Stimulated activated CD4-positive, alpha-beta T cell treated with anti-CD3 and anti-CD28 coated beads, Interleukin-1b, Interleukin-23, amount 100 ng/mL, for 48 hours (primary cell): ENCODE data around the gene TNNC2.
"Not testable (repeated sequence)": the region's sequence is repeated elsewhere in the genome, so short reads cannot be mapped to it uniquely, and the experiment has no call there.

ENCODE experiments used
- DNase-seq: peaks from one replicate; pipeline ENCODE4 v3.0.0-alpha.2; 2020

TNNC2 gene

DNA sequence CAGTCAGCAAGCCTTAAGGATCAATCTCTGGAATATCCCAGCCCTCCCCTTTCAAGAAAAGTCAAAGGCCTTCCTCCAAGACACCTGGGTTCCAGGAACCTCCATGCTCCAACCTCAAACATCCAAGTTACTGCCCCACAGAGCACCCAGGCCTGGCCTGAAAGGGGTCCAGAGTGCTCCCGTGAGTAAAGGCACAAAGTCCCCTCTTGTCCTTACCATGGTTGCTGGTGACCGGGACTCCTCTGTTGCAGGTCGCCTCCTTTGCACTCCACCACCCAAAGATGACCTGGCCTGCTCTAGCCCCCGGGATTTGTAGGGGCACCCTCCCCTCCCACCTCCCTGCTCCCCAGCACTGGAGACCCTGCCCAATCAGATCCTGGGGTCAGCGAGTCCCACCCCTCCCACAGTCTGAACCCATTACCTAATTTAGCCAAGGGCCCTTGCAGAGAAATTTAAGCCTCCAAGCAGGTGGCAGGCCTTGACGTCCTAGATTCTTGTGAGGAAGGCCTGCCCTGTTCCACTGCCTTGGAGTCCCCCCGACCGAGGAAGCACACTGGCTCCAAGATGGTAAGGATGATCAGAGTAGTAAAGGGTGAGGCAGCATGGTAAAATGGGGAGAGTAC is at the start of gene TNNC2:
TSS of gene TNNC2 (minus strand) at position 283 of the 623 bp plus-strand sequence. CDS start at position 219, 64 bp downstream.
- no peak for DNase-seq

GRCh38 chr20:45874576-45874975 is 47.5 kb upstream of the TNNC2 start:
- DNase-seq, result no peak

- DNase-seq, result not testable (repeated sequence)
These were observed 47.0 kb upstream of the TNNC2 start for GRCh38 chr20:45874104-45874481.

DNA sequence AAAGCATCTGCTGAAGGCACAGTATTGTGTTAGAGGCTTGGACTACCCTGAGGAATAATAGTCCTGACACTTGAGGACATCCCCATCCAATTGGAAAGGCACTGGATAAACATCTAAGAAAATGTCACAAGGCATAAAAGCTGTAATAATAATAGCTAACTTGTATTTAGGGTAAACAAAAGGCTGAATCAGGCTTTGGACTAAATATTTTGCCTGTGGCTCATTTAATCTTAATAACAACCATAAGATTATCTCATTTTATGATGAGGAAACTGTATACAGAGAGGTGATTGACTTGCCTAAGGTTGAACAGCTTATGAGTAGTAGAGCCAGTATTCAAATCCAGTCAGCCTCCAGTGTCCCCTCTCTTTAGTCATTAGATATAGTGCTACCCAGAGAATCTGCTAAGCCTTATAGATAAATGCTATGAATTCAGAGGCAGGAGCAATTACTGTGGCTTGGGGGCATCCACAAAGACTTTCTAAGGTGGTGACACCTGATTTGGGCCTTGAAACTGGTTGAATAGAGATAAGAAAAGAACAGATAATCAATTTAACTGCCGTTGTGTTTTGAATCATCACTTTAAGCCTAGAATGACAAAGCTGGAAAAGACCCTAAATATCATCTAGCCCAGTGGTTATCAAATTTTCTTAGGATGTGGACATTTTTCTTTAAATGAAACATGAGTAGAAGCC is 46.4 kb upstream of the TNNC2 start:
- no peak for DNase-seq

- DNase-seq, result no peak
These were observed 45.5 kb upstream of the TNNC2 start for GRCh38 chr20:45872626-45873025.

DNA sequence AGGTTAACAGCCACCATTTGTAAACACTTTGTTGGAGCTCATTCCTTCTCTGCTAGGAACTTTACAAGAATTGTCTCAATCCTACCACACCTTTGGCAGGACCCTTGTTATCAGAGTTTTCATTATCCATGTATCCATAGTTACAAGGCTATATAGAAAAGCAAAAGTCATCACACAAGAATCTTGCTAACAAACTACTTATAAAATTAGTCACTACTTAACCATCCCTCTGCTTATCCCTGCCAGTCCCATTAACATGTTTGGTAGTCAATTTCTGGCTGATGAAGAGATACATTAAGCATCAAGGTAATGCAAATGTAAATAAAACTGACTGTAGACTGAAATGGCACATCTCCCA is 40.7 kb upstream of the TNNC2 start:
- DNase-seq, result no peak

DNA sequence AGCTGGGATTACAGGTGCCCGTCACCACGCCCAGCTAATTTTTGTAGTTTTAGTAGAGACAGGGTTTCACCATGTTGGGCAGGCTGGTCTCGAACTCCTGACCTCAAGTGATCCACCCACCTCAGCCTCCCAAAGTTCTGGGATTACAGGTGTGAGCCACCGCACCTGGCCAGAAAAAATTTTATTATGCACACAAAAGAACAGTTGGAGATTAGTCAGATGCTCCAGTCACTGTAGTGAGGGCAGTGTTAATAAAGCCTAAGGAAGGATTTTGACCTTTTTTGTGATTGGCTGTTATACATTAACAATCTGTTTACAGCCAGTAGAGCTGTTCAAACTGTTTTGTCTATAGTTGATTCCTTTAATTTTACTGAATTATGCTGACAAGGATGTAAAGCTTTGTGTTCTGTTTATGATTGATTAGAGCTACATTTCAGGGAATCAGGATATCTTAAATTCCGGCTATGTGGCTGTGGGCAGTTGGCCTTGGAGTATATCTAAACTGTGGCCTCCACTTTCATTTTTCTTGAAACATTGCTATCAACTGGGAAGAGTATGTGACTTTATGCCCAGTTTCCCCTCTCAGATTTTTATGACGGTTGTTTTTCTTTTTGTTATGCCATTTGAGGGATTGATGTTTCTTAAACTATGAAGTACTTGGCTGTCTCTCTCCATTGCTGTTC is 40.2 kb upstream of the TNNC2 start:
- no peak for DNase-seq

DNA sequence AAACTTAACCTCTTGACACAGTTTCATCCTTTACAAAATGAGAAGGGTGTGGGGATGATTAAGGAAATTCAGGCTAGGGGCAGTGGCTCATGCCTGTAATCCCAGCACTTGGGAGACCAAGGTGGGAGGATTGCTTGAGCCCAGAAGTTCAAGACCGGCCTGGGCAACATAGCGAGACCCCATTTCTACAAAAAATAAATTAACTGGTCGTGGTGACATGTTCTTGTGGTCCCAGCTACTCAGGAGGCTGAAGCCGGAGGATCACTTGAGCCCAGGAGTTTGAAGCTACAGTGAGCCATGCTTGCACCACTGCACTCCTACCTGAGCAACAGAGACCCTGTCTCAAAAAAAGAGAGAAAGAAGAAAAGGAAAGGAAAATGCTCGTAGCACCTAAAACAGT is 39.3 kb upstream of the TNNC2 start:
- DNase-seq, result no peak

- DNase-seq, result no peak
These were observed 36.7 kb upstream of the TNNC2 start for GRCh38 chr20:45863543-45864470.

GRCh38 chr20:45861221-45862075 is 34.3 kb upstream of the TNNC2 start:
- DNase-seq, result no peak

GRCh38 chr20:45860560-45861220 is 33.6 kb upstream of the TNNC2 start:
- no peak for DNase-seq

- no peak for DNase-seq
These were observed 32.8 kb upstream of the TNNC2 start for GRCh38 chr20:45859916-45860315.

GRCh38 chr20:45857882-45858216 is 30.7 kb upstream of the TNNC2 start:
- peak; percentile 57 for DNase-seq

DNA sequence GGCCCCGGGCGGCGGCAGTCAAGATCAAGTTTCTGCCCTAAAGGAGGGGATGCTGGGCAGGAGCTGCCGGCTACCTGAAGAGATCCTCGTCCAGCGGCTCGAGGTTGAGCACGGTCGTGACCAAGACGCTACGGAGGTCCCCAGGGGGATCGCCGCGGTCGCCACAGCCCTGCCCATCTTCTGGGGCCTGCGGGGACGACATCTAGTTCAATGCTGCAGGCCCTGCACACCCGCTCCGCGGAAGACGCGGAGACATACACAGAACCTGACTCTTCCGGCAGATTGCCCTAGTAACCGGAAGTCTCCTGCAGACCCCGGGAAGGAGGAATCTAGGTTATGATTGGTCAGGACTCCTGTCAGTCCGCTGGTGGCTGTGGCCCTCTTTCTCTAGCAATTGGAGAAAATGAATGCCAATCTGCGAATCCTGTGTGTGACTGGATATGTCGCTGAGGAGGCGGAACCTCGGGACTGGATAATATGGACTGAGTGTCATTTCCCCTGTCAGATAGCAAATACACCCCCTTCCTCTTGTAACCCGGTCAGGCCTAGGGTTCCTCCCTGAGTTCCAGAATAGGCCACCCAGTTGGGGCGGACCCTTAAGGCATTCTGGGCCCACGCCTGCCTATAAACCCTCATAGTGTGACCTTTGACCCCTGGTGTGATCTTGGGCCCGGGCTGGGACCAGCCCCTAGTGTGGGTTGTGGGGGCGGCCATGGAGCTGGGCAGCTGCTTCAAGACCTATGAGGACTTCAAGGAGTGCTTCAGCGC is 30.2 kb upstream of the TNNC2 start, which contains the start of the genes ACOT8 and ZSWIM3:
TSS of gene ACOT8 (minus strand) at position 279 of the 768 bp plus-strand sequence. CDS start at position 202, 77 bp downstream.
TSS of gene ZSWIM3 (plus strand) at position 501 of the 768 bp plus-strand sequence. CDS start at position 713, 212 bp downstream.
- DNase-seq, result peak; percentile 95

DNA sequence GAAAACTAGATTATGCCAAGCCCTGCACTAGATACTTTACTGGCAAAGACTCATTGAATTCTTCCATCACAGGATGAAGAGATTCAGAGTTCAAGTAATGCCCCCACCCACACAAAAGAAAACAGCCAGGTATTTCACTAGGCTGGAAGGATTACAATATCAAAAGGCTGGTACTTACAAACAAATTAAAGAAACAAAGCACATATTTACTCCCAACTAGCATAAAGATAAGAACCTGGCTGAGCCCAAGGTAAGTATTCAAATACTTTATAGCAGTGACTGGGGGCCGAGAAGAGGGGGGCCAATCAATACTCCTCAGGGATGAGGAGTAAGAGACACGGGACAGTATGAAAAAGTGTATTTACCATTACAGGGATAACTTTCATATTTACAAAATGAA is 26.4 kb upstream of the TNNC2 start:
- no peak for DNase-seq

GRCh38 chr20:45852326-45852725 is 25.2 kb upstream of the TNNC2 start:
- no peak for DNase-seq

DNA sequence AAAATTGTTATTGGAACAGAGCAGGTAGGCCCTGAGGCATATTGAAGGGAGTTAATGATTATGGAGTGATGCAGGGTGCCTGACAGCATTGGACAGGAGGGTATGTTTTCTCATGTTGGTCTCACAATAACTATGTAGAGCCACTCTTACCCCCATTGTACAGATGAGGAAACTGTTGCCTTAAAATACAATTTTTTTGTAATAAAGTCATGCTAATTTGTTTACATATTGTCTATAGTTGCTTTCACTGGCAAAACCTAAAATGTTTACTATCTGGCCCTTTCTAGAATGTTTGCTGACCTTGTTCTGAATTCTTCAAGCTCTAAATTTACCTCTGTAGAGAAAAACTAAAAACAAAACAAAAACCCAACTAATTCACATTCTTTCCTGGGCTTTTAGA is 24.4 kb upstream of the TNNC2 start:
- DNase-seq, result no peak

DNA sequence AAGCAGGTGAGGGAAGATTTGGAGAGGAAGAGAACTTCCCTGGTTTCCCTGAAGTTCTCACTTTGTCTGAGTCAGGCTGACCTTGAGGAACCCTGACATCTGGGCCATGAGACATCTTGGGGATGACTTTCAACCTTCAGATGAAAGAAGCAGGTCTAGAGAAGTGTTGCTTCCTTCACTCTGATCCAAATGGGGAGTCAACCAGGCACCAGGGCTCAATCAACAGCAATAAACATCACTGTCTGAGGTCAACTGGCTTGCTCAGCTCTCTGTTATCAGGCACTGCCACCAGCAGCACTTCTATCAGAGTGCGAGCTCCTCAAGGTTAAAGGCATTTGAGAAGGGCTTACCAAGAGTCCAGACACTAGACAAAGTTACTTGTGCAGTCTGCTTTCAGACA is 23.8 kb upstream of the TNNC2 start:
- DNase-seq, result no peak

- DNase-seq, result no peak
These were observed 23.1 kb upstream of the TNNC2 start for GRCh38 chr20:45850238-45850637.

DNA sequence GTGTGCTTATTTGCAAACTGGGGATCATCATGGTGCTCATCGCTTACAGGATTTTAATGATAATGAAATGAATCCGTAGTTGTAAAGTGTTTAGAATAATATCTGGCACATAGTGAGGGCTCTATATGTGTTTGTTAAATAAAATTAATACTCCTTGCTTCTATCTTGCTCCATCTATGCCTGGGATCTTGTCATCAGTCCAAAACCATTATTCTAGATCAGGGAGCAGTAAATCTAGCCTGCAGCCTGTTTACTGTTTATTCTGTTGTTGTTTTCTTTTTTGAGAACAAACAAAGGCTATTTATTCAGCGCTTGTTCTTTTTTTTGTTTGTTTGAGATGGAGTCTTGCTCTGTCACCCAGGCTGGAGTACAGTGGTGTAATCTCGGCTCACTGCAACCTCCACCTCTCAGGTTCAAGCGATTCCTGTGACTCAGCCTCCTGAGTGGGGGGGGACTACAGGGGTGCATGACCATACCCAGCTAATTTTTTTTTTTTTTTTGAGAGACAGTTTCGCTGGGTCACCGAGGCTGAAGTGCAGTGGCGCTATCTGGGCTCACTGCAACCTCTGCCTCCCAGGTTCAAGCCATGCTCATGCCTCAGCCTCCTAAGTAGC is 22.0 kb upstream of the TNNC2 start:
- no peak for DNase-seq
